HEK293 (cell line): ENCODE data around the gene RUNX1.

Experiments
- AEBP2 ChIP-seq: fragments of 450-650 bp; formaldehyde crosslinking; IDR thresholded peaks from 2 replicates; pipeline ENCODE4 v1.5.1; 2016; ENCODE audit warnings: missing biosample characterization, missing genetic modification characterization, borderline replicate concordance
- GLI2 ChIP-seq: fragments of 450-650 bp; formaldehyde crosslinking; IDR thresholded peaks from 2 replicates; pipeline ENCODE4; 2017; ENCODE audit warnings: missing biosample characterization, missing genetic modification characterization, low read depth, borderline replicate concordance
- KLF10 ChIP-seq: fragments of 450-650 bp; IDR thresholded peaks from 2 replicates; pipeline ENCODE4 v1.5.1; 2018; ENCODE audit warnings: missing biosample characterization, mild to moderate bottlenecking, missing genetic modification characterization
- KLF7 ChIP-seq: fragments of 450-650 bp; formaldehyde crosslinking; IDR thresholded peaks from 2 replicates; pipeline ENCODE4 v1.5.1; 2016; ENCODE audit warnings: missing biosample characterization, missing genetic modification characterization, borderline replicate concordance
- SCRT1 ChIP-seq: fragments of 450-650 bp; formaldehyde crosslinking; IDR thresholded peaks from 2 replicates; pipeline ENCODE4 v1.5.1; 2016; ENCODE audit warnings: missing biosample characterization, missing genetic modification characterization, borderline replicate concordance
- SCRT2 ChIP-seq: fragments of 450-650 bp; formaldehyde crosslinking; IDR thresholded peaks from 2 replicates; pipeline ENCODE4 v1.5.1; 2016; ENCODE audit warnings: missing biosample characterization, missing genetic modification characterization
- ZBTB6 ChIP-seq: fragments of 450-650 bp; formaldehyde crosslinking; IDR thresholded peaks from 2 replicates; pipeline ENCODE4 v1.5.1; 2017; ENCODE audit warnings: missing biosample characterization, missing genetic modification characterization
- ZEB2 ChIP-seq: fragments of 450-650 bp; formaldehyde crosslinking; IDR thresholded peaks from 2 replicates; pipeline ENCODE4 v1.5.1; 2016; ENCODE audit warnings: missing biosample characterization, missing genetic modification characterization
- ZFP69B ChIP-seq: fragments of 450-650 bp; formaldehyde crosslinking; IDR thresholded peaks from 2 replicates; pipeline ENCODE4 v1.5.1; 2016; ENCODE audit warnings: missing biosample characterization, missing genetic modification characterization
- ZNF121 ChIP-seq: fragments of 450-650 bp; formaldehyde crosslinking; IDR thresholded peaks from 2 replicates; pipeline ENCODE4 v1.5.1; 2016; ENCODE audit warnings: missing biosample characterization, missing genetic modification characterization
- ZNF202 ChIP-seq: fragments of 450-650 bp; formaldehyde crosslinking; IDR thresholded peaks from 2 replicates; pipeline ENCODE4 v1.5.1; 2016; ENCODE audit warnings: missing biosample characterization, missing genetic modification characterization, borderline replicate concordance
- ZNF211 ChIP-seq: fragments of 450-650 bp; formaldehyde crosslinking; IDR thresholded peaks from 2 replicates; pipeline ENCODE4 v1.5.1; 2016; ENCODE audit warnings: low read depth, missing biosample characterization, missing genetic modification characterization
- ZNF223 ChIP-seq: fragments of 450-650 bp; formaldehyde crosslinking; IDR thresholded peaks from 2 replicates; pipeline ENCODE4 v1.5.1; 2016; ENCODE audit warnings: missing biosample characterization, missing genetic modification characterization
- ZNF26 ChIP-seq: fragments of 450-650 bp; formaldehyde crosslinking; IDR thresholded peaks from 2 replicates; pipeline ENCODE4 v1.5.1; 2016; ENCODE audit warnings: missing biosample characterization, missing genetic modification characterization
- ZNF274 ChIP-seq, 2 experiments: fragments of 200-500 bp in 1 of 2; fragments of 450-650 bp in 1 of 2; sonication (Bioruptor generic) in 1 of 2; formaldehyde crosslinking in 1 of 2; IDR thresholded peaks; 2 replicates each; pipeline versions ENCODE4 v1.5.1 to v1.6.1; 2014 to 2016; ENCODE audit warnings: borderline replicate concordance in 1 of 2, inconsistent platforms in 1 of 2, low read length in 1 of 2, missing biosample characterization in 1 of 2, missing genetic modification characterization in 1 of 2
- ZNF280D ChIP-seq: fragments of 450-650 bp; formaldehyde crosslinking; IDR thresholded peaks from 2 replicates; pipeline ENCODE4 v1.5.1; 2016; ENCODE audit warnings: missing biosample characterization, missing genetic modification characterization
- ZNF292 ChIP-seq: fragments of 450-650 bp; formaldehyde crosslinking; IDR thresholded peaks from 2 replicates; pipeline ENCODE4 v1.5.1; 2016; ENCODE audit warnings: low read depth, missing biosample characterization, missing genetic modification characterization, borderline replicate concordance
- ZNF302 ChIP-seq: fragments of 450-650 bp; formaldehyde crosslinking; IDR thresholded peaks from 2 replicates; pipeline ENCODE4 v1.5.1; 2016; ENCODE audit warnings: missing biosample characterization, missing genetic modification characterization, low read depth
- ZNF391 ChIP-seq: fragments of 450-650 bp; formaldehyde crosslinking; IDR thresholded peaks from 2 replicates; pipeline ENCODE4 v1.5.1; 2016; ENCODE audit warnings: low read depth, missing biosample characterization, missing genetic modification characterization, borderline replicate concordance
- ZNF473 ChIP-seq: fragments of 450-650 bp; formaldehyde crosslinking; IDR thresholded peaks from 2 replicates; pipeline ENCODE4 v1.5.1; 2017; ENCODE audit warnings: missing biosample characterization, missing genetic modification characterization
- ZNF548 ChIP-seq: fragments of 450-650 bp; formaldehyde crosslinking; IDR thresholded peaks from 2 replicates; pipeline ENCODE4 v1.5.1; 2016; ENCODE audit warnings: missing biosample characterization, missing genetic modification characterization
- ZNF549 ChIP-seq: fragments of 450-650 bp; IDR thresholded peaks from 2 replicates; pipeline ENCODE4 v1.5.1; 2018; ENCODE audit warnings: missing biosample characterization, missing genetic modification characterization, mild to moderate bottlenecking, inconsistent platforms, moderate library complexity
- ZNF555 ChIP-seq: fragments of 450-650 bp; formaldehyde crosslinking; conservative IDR thresholded peaks from 2 replicates; pipeline ENCODE4 v1.5.1; 2017; ENCODE audit warnings: missing biosample characterization, mild to moderate bottlenecking, missing genetic modification characterization, inconsistent platforms
- ZNF571 ChIP-seq: fragments of 450-650 bp; formaldehyde crosslinking; IDR thresholded peaks from 2 replicates; pipeline ENCODE4 v1.5.0; 2017; ENCODE audit warnings: missing biosample characterization, missing genetic modification characterization
- ZNF658 ChIP-seq: fragments of 450-650 bp; formaldehyde crosslinking; IDR thresholded peaks from 2 replicates; pipeline ENCODE4; 2016; ENCODE audit warnings: missing biosample characterization, missing genetic modification characterization
- ZNF660 ChIP-seq: fragments of 450-650 bp; IDR thresholded peaks from 2 replicates; pipeline ENCODE4 v1.5.1; 2018; ENCODE audit warnings: missing biosample characterization, mild to moderate bottlenecking, missing genetic modification characterization
- ZNF677 ChIP-seq: fragments of 450-650 bp; IDR thresholded peaks from 2 replicates; pipeline ENCODE4 v1.5.0; 2018; ENCODE audit warnings: missing biosample characterization, mild to moderate bottlenecking, missing genetic modification characterization, moderate library complexity
- ZNF701 ChIP-seq: fragments of 450-650 bp; formaldehyde crosslinking; IDR thresholded peaks from 2 replicates; pipeline ENCODE4 v1.5.1; 2016; ENCODE audit warnings: missing biosample characterization, missing genetic modification characterization
- ZNF768 ChIP-seq: fragments of 450-650 bp; formaldehyde crosslinking; IDR thresholded peaks from 2 replicates; pipeline ENCODE4 v1.5.1; 2018; ENCODE audit warnings: missing biosample characterization, mild to moderate bottlenecking, missing genetic modification characterization
- ZNF785 ChIP-seq: fragments of 450-650 bp; formaldehyde crosslinking; IDR thresholded peaks from 2 replicates; pipeline ENCODE4 v1.5.1; 2016; ENCODE audit warnings: missing biosample characterization, missing genetic modification characterization
- ZNF792 ChIP-seq: fragments of 450-650 bp; formaldehyde crosslinking; IDR thresholded peaks from 2 replicates; pipeline ENCODE4 v1.5.1; 2016; ENCODE audit warnings: missing biosample characterization, missing genetic modification characterization
- ZNF837 ChIP-seq: fragments of 450-650 bp; formaldehyde crosslinking; IDR thresholded peaks from 2 replicates; pipeline ENCODE4 v1.5.1; 2016; ENCODE audit warnings: missing biosample characterization, missing genetic modification characterization
- ZNF843 ChIP-seq: fragments of 450-650 bp; formaldehyde crosslinking; IDR thresholded peaks from 2 replicates; pipeline ENCODE4 v1.5.1; 2016; ENCODE audit warnings: missing biosample characterization, missing genetic modification characterization
- ZSCAN16 ChIP-seq: fragments of 450-650 bp; formaldehyde crosslinking; IDR thresholded peaks from 2 replicates; pipeline ENCODE4 v1.5.1; 2016; ENCODE audit warnings: missing biosample characterization, missing genetic modification characterization

Gene RUNX1

GRCh38 chr21:34889676-34890469 lies 159.2 kb downstream of the RUNX1 start (continued):
- TF ChIP-seq ZNF658, result no peak
- TF ChIP-seq ZBTB6 (tag by site-specific recombination), result no peak
- TF ChIP-seq ZNF211 (tag by site-specific recombination), result no peak
- TF ChIP-seq ZEB2 (tag by site-specific recombination), result peak; percentile 22
- TF ChIP-seq ZSCAN16, result no peak
- peak; percentile 6; the same call in 1 of the 2 replicates for TF ChIP-seq ZNF768 (tag by site-specific recombination)
- no peak for TF ChIP-seq ZNF785 (tag by site-specific recombination)
- TF ChIP-seq SCRT1, result no peak
- TF ChIP-seq ZNF555 (tag by site-specific recombination), result no peak
- TF ChIP-seq ZNF701, result no peak
- peak; percentile 62 for TF ChIP-seq ZFP69B (tag by site-specific recombination)
- no peak for TF ChIP-seq ZNF473 (tag by site-specific recombination)
- TF ChIP-seq ZNF843 (tag by site-specific recombination), result no peak
- TF ChIP-seq ZNF677, result no peak
- TF ChIP-seq KLF10 (tag by site-specific recombination), result no peak; the same call in none of the 2 replicates
- no peak for TF ChIP-seq ZNF223 (tag by site-specific recombination)
- TF ChIP-seq ZNF302 (tag by site-specific recombination), result no peak
- no peak for TF ChIP-seq GLI2 (tag by site-specific recombination)
- TF ChIP-seq ZNF549, result 0 out of 2 replicates have a peak, but pooled peaks have one; percentile 12
- TF ChIP-seq ZNF274 (IDR thresholded peaks at IDR 0.05; ENCODE audit: low read length), result no peak
- TF ChIP-seq ZNF274 (tag by site-specific recombination; IDR thresholded peaks at IDR 0.05; ENCODE audit: borderline replicate concordance), result no peak
- no peak for TF ChIP-seq ZNF280D (tag by site-specific recombination)
- peak; percentile 84; the same call in 1 of the 2 replicates for TF ChIP-seq ZNF837 (tag by site-specific recombination)
- TF ChIP-seq ZNF121 (tag by site-specific recombination), result peak; percentile 79
- TF ChIP-seq ZNF792 (tag by site-specific recombination), result no peak
- TF ChIP-seq ZNF26, result no peak
- peak; percentile 76; the same call in 1 of the 2 replicates for TF ChIP-seq ZNF660 (tag by site-specific recombination)
- TF ChIP-seq ZNF202 (tag by site-specific recombination), result no peak
- TF ChIP-seq SCRT2 (tag by site-specific recombination), result no peak
- peak; percentile 70; the same call in 1 of the 2 replicates for TF ChIP-seq KLF7
- TF ChIP-seq AEBP2 (tag by site-specific recombination), result no peak
- TF ChIP-seq ZNF548 (tag by site-specific recombination), result no peak
- TF ChIP-seq ZNF292 (tag by site-specific recombination), result no peak
- no peak for TF ChIP-seq ZNF571 (tag by site-specific recombination)
- TF ChIP-seq ZNF391 (tag by site-specific recombination), result no peak
